Heart left ventricle (tissue), 13 donors: ENCODE measurements around the gene MARK4.
A peak's percentile ranks its signal among the peaks of the same experiment; 100 is the strongest.

ENCODE experiments used
- POLR2A ChIP-seq, 2 donors: fragments of 450-650 bp; IDR thresholded peaks; one replicate each; pipeline ENCODE4 v1.6.1; 2017; ENCODE audit warnings: antibody characterized with exemption in 2 of 2, mild to moderate bottlenecking in 2 of 2, moderate library complexity in 2 of 2
- TF ChIP-seq, protein P1 (sequence below), 12 donors: fragments of 200-600 bp; sonication (generic) in 4 of 12; IDR thresholded peaks; one replicate each; pipeline versions ENCODE4 v1.5.0 to v1.8.0; 2018 to 2022; ENCODE audit warnings: antibody characterized with exemption in 12 of 12, mild to moderate bottlenecking in 5 of 12
- donor health status: ischemic (EF 13 %, LVEDD 7.1; RV severe dilation, severe dysfunction).
- donor health status: DM: no; HTN: yes; CAD: no.
- donor health status: DM: no; HTN: no; CAD: no.
- donor health status: ischemic (EF 25% LVEDD 6.9; RV normal size, moderate dysfunction).
- donor health status: ischemic (EF 25% LVEDD 5.7; RV mildly dilated, moderate dysfunction).
- donor health status: ischemic (EF 35%, LVEDD 5.7; RV mildly dilated, moderate dysfunction).
- donor health status: nonischemic (EF 11% LVEDD 7.7; RV severe dilation, severe dysfunction).
- donor health status: DM: yes; HTN: yes; CAD: no.
- donor health status: PGD.
- donor health status: ischemic (EF 29% LVEDD 5.4; RV normal size, mild dysfunction).
- donor health status: nonischemic (EF 23%, LVEDD 6.1; RV moderate dilation, normal function).

- TF ChIP-seq, protein P1, sequence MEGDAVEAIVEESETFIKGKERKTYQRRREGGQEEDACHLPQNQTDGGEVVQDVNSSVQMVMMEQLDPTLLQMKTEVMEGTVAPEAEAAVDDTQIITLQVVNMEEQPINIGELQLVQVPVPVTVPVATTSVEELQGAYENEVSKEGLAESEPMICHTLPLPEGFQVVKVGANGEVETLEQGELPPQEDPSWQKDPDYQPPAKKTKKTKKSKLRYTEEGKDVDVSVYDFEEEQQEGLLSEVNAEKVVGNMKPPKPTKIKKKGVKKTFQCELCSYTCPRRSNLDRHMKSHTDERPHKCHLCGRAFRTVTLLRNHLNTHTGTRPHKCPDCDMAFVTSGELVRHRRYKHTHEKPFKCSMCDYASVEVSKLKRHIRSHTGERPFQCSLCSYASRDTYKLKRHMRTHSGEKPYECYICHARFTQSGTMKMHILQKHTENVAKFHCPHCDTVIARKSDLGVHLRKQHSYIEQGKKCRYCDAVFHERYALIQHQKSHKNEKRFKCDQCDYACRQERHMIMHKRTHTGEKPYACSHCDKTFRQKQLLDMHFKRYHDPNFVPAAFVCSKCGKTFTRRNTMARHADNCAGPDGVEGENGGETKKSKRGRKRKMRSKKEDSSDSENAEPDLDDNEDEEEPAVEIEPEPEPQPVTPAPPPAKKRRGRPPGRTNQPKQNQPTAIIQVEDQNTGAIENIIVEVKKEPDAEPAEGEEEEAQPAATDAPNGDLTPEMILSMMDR (IDR thresholded peaks at IDR 0.05) = no peak
- TF ChIP-seq POLR2A (IDR thresholded peaks at IDR 0.05) = peak in 1 of 2 donors; percentile 10
These were observed 70.8 kb downstream of the MARK4 start for GRCh38 chr19:45321848-45322247.
